HG03280 (cell line): ENCODE results near the gene SLCO3A1.

Source experiments
- ATAC-seq: cut with Tn5 transposase; IDR thresholded peaks from one replicate; pipeline ENCODE4 v1.9.1; 2021; ENCODE audit warnings: mild to moderate bottlenecking, moderate library complexity; ENCODE audit not compliant: unreplicated experiment

SLCO3A1 gene

DNA sequence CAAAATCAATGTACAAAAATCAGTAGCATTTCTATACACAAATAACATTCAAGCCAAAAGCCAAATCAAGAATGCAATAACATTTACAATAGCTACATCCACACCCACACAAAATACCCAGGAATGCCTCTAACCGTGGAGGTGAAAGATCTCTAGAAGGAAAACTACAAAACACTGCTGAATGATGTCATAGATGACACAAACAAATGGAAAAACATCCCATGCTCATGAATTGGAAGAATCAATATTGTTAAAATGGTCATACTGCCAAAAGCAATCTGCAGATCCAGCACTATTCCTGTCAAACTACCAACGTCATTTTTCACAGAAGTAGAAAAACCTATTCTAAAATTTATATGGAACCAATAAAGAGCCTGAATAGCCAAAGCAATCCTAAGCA, 143.7 kb downstream of the SLCO3A1 start:
- ATAC-seq, result no peak

DNA sequence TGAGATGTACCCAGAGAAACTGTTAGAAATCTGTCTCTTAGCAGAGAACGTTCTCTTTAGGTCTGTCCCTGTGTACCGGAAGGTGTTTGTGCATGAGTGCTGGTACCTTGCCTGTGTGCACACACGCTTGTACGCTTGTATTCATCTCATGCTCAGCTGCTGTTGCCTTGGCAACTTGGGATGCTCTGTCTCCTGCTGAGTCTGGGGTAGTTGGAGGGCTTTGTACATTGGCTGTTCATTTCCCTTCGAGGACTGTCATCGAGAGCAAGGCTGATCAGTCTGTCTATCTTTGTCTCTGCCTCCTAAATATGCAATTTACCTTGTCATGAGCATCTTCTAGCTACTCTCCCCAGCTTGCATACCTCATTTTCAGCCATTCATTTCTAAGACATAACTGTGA, 147.2 kb downstream of the SLCO3A1 start:
- no peak for ATAC-seq

DNA sequence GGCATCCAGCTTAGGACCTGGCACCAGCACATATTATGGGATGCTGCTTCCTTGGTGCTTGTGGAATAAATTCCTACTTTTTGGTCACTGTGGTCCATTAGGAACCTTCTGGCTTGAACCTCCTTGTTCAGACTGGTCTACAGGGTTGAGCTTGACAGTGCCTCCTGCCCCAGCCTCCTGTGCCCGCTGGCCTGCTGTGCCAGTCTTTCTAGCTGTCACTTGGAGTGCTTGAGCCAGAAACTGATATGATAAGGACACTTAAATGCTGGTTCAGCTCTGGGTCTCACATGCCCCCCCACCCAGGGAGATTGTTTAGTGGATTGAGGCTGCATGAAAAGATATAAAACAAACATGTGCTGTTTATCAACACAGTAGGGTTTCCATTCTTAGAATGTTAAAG, 147.8 kb downstream of the SLCO3A1 start:
- ATAC-seq, result no peak

DNA sequence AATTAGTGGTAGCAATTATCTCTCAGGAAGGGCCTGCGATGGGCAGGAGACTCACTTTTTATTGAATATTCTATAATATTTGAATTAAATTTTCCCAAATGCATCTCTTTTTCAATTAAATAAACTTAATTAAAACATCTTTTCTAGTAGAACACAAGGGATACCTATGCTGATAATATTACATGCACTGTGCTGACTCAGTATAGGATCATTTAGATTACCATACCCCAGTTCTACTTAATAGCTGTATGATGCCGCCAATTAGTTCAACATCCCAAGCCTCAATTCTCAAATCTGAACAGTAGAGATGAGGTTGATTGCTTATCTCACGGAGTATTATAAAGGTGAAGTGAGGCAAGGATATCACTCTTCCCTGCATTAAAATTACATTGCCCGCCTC, 149.2 kb downstream of the SLCO3A1 start:
- no peak for ATAC-seq

DNA sequence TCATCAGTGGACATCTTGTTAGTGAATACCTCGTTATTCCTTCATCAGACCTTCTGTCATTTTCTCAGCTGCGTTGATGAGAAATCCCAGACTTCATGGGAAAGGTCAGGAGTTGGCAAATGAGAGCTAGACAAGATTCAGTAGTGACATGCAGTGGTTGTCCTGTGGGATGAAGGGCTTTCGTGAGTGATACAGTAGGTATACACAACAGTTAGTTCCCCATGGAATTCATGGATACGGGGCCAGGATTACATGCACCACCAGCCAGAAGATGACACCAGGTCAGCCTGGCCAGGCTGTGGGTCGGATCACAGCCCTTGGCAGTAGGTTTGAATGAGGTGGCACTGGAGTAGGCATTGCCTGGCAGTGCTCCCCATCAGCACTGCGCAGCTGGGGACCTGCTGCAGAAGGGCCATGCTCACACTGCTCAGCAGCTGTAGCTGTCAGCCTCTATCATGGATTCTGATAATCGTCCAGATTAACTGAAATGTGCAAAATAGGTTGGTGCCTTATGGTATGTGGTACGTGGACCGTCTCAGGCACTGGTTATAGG, 150.1 kb downstream of the SLCO3A1 start:
- ATAC-seq, result no peak

DNA sequence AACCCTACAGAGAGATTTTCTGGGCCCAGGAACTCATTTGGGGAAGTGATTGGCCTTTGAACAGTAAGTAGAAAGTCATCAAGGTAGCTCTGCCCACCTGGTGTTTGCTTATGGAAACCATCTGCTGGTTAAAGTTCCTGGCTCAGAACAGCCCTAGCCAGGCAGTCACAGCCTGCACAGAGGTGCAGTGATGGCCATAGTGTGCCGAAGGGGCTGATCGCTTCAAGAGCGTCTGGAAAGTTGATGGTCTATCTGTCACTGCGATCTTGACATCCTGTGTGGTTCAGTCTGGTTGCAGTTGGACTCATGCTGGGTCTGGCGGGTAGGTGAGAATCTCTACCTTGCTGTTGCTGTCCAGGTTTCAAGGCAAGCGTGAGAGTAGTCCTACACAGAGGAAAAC, 151.6 kb downstream of the SLCO3A1 start:
- no peak for ATAC-seq

DNA sequence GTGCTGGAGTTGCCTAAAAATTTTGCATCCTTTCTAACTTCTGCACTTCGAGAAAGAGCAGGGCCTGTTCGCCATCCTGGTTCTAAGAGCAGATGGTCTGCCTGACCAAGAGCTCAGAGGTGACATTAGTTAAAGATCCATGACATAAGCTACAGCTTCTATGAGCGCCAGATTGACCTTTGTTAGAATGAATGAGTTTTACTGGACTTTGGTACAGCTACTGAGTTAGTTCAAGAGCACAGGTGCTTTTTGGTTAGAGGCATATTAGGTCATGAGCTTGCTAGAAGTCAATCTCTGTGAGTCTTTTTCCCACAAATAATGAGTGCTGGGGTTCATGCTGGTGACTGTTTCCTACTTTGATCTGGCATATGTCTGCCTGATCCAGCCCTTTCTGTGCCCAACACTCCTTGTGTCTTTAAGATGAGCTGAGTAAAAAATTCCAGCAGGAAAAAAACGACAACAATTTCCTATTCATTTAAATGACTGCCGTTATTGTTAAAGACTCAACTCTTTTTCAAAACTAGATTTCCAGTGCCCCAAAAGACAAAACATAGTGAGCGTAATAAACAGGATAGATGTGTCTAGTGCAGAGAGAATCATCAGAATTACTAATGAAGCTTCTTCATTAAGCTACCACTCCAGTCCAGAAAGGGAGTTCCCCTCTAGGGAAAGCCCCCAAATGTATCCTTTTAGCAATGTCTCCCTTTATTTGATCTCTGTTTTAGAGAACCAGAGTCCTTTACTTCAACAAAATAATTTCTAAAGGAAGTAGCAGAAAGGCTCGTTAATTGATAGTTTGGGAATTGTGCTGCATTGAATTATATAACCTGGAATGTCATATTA, 152.9 kb downstream of the SLCO3A1 start:
- no peak for ATAC-seq

DNA sequence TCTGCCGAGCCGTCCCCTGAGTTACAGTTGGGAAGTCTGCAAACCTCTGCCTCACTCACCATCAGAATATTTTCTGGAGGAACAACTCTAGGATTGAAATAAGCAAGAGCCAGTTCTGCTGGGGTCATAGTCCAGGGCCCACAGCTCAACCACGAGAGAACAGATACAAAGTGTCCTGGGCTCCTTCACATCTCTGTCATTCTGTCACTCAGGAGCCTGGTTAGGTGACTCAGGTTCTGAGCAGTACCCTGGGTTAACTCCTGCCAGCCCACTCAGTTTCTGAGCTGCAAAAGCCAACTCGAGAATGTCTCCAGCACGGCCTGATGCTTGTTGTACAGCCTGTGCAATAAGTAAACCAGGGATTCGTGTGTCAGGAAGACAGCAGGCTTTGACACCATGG, 155.7 kb downstream of the SLCO3A1 start:
- no peak for ATAC-seq

DNA sequence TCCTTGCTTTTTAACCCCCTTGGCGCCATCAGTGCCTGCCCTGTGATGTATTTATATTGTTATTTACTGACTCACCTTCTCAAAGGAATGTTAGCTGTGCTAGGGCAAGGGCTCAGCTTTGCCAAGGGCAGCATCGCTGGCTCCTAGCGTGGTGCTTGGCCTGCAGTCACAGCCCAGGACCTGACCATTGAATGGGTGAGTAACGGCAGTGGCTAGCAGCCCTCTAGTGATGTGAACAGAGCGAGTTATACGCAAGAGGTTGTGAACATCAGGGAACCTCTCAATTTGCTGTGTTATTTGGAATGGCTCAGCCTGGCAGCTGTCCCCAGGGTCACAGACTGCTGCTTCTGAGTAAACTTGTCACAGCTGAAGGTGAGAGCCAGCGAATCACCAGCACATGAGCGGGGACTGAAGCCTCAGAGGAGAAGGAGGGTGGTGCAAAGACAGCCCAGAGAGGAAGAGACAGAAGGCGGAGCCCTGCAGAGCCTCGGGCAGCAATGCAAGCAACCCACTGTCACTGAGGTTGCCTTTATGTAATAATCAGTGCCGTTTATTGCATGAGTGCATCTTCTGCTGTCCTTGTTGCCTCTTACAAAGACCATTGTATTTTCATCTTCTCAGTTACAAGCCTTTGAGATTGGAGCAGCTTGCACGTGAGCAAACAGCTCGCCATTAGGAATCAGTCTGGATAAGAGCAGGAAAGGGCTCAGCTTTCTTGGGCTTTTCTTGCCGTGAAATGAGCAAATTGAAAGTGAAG, 158.3 kb downstream of the SLCO3A1 start:
- no peak for ATAC-seq

DNA sequence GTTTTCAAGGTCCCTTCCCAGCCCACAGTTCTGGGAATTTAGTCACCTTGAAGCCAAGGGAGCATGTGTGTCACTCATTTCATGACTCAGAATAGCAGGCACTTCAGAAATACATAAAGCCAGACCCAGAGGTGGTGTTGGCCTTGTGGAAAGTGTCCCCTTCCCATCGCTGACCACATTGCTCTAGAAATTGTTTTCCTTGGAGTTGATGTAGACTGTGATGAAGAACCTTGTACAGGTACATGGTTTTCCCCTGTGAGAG, 158.8 kb downstream of the SLCO3A1 start:
- ATAC-seq, result no peak

DNA sequence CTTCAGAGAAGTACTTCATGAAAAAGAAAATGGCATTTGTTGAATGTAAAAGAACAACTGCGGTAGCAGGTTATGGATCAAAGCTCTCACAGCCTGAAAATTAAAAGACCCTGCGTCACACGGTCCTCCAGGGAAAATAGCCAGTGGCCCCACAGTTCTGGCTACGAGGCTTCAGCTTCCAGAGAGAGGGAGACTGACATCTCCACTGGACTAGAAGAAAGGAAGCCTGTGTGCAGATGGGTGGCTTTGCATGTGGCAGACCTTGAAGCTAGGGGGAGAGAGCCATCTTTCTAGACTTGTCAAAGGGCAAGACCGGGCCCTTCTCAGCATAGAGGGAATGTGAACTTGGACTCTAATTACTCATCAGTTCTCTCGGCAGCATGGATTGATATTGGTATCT, 159.4 kb downstream of the SLCO3A1 start:
- no peak for ATAC-seq

DNA sequence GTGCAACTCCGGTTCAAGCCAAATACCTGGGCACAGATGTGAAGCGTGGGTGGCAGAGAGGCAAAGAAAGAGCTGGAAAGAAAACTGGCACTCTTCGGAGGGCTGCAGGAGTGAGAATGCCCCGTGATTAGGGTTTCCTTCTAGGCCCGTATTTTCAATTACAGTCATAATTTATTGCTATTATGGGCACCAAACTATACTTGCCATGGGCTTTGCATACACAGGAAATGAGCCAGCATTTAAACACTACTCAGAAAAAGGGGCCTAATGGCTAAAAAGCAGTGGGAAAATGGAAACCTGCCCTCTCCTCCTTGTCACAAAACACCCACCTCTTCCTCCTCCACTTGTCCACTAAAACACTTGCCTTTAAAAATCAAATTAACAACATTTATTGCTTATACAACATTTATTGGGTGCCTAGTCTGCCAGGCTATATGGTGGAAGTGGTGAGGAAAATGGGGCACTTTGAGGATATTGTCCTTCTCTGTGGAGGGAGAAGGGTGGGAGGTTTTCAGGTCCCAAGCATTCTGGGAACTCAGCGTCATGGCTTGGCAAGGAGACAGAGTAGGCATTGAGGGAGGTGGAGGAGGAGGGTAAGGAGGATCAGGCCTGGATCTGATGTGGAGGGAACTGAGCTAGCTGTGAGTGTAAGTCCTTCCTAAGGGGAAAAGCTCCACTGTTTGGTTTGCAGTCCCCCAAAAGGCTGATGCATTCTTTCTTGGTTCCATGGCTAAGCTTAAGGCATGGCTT, 160.9 kb downstream of the SLCO3A1 start:
- no peak for ATAC-seq

DNA sequence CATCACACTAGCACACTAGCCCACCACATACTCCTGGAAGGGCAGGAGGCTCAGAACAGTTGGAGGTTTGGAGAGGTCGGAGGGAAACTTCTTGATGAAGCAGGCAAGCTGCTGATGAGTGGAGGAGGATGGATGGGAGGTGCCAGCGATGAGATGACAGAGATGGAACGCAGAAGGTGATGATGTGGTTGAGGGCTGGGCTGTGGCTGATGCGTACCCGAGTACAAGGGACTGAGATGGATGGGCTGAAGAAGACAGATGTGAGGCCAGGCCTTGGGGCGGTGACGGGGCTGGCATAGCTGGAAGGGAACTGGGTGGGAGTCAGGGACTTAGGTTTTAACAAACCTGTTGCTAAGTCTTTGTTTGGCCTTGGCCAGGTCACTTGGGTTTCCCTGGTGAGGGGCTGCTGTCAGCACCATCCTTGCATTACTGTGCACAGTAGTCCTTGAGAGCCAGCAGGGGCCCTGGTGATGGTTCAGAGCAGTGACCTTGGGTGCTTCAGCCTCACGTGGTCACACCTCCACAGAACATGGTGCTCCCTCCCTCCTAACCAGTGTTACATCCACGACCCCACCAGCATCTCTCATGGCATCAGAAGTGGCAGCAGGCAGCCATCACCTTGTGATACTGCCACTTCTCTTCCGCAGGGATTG, 164.5 kb downstream of the SLCO3A1 start:
- ATAC-seq, result no peak

DNA sequence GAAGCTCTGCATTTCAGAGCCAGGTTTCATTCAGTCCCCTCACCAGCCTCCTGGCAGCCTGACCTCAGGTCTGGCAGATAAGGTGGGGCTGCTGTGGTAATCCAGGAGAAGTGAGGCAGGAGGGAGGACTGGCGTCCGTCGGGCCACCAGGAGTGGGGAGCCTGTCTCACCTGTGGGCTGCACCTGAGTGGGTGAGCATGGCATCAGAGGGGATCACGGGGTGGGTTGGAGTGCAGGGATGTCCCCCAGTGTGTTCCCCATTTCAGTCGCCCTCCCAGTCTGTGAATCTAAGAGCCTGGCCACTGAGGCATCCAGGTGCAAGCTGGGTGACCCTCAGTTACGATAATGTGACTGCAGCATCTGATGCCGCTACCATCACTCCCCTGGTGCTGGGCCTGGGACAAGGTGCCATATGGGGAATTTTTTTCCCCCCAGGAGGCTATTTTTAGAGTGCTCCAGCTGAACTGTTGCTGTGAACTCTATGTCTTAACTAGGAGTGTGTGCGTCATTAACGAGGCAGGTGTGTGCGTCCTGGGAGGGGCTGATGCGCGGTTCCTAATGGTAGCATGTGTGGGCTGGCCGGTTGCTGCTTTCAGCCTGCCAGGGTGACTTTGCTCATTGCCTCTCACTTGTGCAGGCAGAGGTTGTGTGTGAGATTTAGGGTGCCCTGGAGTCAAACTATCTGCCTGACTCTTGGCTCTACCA, 165.2 kb downstream of the SLCO3A1 start:
- no peak for ATAC-seq

DNA sequence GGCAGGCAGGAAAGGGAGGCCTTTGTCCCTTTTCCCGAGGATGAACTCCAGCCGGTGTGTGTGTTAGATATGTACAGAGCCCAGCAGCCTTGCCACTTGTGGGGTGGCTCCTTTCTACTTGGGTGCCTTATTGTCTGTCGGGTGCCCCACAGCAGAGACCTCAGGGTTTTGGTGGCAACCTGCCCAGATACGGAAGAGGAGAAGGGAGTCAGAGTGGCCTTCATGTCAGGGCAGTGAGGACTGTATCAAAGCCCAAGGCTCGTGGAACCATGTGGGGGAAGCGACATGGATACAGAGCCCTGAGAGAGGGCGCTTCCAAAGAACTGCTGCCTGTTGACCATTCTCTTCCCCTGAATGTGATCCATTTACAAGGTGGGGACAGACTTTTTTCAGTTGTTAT, 166.2 kb downstream of the SLCO3A1 start:
- ATAC-seq, result no peak

DNA sequence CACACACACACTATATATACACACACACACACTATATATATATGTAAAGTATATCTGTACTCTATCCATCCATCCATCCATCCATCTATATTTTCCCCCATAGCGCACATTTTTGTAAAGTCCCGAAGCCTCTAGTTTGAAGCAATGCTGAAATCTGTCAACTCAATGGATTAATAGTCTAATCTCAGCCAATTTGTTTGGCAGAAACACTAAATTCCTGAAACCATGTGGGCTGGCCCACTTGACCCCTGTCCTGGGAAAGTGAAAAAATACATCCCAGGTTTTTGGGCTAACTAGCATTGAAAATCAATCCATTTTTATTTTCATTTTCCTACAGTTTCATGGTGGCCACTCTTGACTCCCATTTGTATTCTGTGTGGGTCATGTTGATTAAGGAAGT, 166.7 kb downstream of the SLCO3A1 start:
- ATAC-seq, result no peak

DNA sequence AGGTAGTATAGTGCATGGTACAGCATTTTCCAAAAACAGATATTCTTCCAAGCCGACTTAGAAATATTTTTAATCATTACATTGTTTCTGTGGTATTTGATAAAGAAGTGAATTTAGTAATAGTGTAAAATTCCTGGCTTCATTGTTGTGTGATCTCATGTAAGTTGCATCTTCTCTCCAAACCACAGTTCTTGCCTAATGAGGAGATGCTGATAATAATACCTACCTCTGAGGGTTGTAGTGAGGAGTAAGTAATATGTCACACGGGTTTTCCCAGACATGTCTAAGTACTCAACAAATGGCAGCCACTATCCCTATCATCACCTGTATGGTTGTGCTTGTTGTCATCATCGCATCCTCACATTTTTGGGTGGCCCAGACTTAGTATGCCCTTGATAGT, 167.3 kb downstream of the SLCO3A1 start:
- no peak for ATAC-seq

DNA sequence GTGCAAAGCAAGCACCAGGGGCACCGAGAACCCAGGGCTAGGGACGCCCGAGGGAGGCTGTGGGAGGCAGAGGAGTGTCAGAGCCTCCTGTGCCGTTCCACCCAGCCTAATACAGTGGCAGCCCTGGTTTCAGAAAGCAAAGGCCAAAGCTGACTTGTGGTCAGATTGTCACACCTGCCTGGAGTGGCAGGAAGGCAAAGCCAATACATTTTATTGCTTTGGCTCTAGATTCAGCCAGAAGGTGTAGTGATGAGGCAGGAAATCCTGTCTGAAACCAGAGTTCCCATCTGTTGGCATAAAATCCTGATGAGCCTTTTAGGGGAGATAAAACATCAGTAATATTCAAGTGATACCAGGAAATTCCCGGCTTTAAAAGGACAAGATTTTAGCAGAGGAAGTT, 168.3 kb downstream of the SLCO3A1 start:
- no peak for ATAC-seq

DNA sequence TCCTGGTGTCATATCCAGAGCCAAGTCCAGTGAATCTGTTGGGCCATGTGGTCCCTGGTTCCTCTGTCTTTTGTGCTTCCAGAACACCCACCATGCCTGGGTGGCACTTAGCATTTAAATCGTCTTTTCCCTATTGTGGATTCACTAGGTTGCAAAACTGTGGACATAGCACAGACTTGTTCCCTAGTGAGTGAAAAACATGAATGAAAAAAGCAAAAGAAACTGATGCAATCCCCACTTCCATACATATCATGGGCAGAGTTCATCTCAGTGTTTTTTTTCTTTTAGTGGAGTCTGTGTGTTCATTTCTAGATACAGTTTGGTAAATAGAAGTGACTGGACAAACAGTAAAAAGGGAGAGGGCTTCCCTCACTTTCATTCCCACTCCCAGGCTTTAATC, 170.5 kb downstream of the SLCO3A1 start:
- ATAC-seq, result no peak

DNA sequence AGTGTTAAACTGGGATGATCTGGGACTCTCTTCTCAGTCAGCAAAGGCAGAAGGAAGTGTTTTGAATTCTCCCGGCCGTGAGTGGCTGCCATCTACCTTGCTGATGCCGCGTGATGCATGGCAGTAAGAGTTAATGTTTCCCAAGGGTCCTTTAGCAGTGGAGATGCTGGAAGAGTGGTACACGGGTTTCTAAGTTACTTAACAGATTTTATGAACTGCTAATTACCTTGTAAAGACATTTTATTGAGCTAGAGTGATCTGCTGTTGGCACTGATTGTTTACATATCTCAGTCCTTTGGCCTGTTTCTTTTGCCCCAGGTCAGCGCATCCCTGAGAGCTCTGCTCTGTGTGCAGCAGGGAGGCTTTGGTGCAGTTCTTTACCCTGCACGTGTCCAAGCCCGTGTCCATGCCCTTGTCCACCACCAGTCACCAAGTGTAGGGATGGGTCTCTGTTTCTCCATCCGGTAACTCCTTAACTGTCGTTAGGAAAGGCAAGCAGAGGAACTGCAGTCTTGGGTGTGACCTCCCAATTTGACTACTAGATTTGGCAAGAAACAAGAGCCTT, 172.3 kb downstream of the SLCO3A1 start:
- ATAC-seq, result no peak
